SH-SY5Y (cell line): ENCODE data around the gene DPP6.
A peak's percentile ranks its signal among the peaks of the same experiment; 100 is the strongest.

Source experiments
- GATA2 ChIP-seq: IDR thresholded peaks from 2 replicates; pipeline ENCODE4 v1.6.1; 2011; ENCODE audit warnings: mild to moderate bottlenecking, low read depth, low read length
- GATA3 ChIP-seq: IDR thresholded peaks from 2 replicates; pipeline ENCODE4 v1.6.1; 2011; ENCODE audit warnings: low read depth, mild to moderate bottlenecking, low read length, moderate library complexity

DPP6 gene

GRCh38 chr7:154685564-154685901 is 633.3 kb downstream of the DPP6 start:
- TF ChIP-seq GATA2 (no peak), GATA3 (no peak)

GRCh38 chr7:154686305-154686704 is 634.1 kb downstream of the DPP6 start:
- TF ChIP-seq GATA2 (peak; percentile 63; the same call in 1 of the 2 replicates), GATA3 (no peak; the same call in 1 of the 2 replicates)

GRCh38 chr7:154688952-154689351 is 636.8 kb downstream of the DPP6 start:
- TF ChIP-seq GATA2 (no peak), GATA3 (no peak)

GRCh38 chr7:154690411-154690810 is 638.2 kb downstream of the DPP6 start:
- TF ChIP-seq GATA3: no peak
- no peak for TF ChIP-seq GATA2

GRCh38 chr7:154693661-154694060 is 641.5 kb downstream of the DPP6 start:
- TF ChIP-seq GATA2 (no peak), GATA3 (no peak)

GRCh38 chr7:154695836-154696235 is 643.6 kb downstream of the DPP6 start:
- no peak for TF ChIP-seq GATA2
- TF ChIP-seq GATA3: no peak

- TF ChIP-seq GATA2: no peak
- no peak for TF ChIP-seq GATA3
These were observed 644.4 kb downstream of the DPP6 start for GRCh38 chr7:154696556-154696955.

GRCh38 chr7:154698726-154699291 is 646.6 kb downstream of the DPP6 start:
- no peak for TF ChIP-seq GATA2
- no peak for TF ChIP-seq GATA3

GRCh38 chr7:154699417-154699816 is 647.2 kb downstream of the DPP6 start:
- TF ChIP-seq GATA2: no peak
- TF ChIP-seq GATA3: no peak

- TF ChIP-seq GATA2: no peak
- no peak for TF ChIP-seq GATA3
These were observed 657.8 kb downstream of the DPP6 start for GRCh38 chr7:154709840-154710520.

- TF ChIP-seq GATA2 (no peak), GATA3 (no peak)
These were observed 667.8 kb downstream of the DPP6 start for GRCh38 chr7:154720016-154720415.

- TF ChIP-seq GATA3 (no peak), GATA2 (no peak)
These were observed 668.9 kb downstream of the DPP6 start for GRCh38 chr7:154721086-154721485.

GRCh38 chr7:154726368-154726767 is 674.2 kb downstream of the DPP6 start:
- no peak for TF ChIP-seq GATA2
- TF ChIP-seq GATA3: no peak

- TF ChIP-seq GATA2 (no peak), GATA3 (no peak)
These were observed 676.9 kb downstream of the DPP6 start for GRCh38 chr7:154729056-154729455.

- no peak for TF ChIP-seq GATA3
- TF ChIP-seq GATA2: no peak
These were observed 683.6 kb downstream of the DPP6 start for GRCh38 chr7:154735766-154736165.
